H1 (cell line): ENCODE results near the gene KLHL26. TPM values are rescaled to one million over a fixed set of nuclear protein-coding genes. Genes with fewer than 3 reads are reported as not detected.

ENCODE experiments used
- CTCF ChIA-PET: fragments of 300-600 bp; sonication (Branson Sonifier 250); formaldehyde crosslinking; loops from one replicate; lab custom pipeline; 2021; ENCODE audit not compliant: partially characterized antibody; lab: Charles Lee
- POLR2A ChIA-PET: fragments of 300-600 bp; sonication (Branson Sonifier 250); formaldehyde crosslinking; loops from one replicate; lab custom pipeline; 2021; ENCODE audit warnings: inconsistent platforms; ENCODE audit not compliant: partially characterized antibody; lab: Charles Lee
- DNase-seq, 2 experiments: peaks; one replicate each; pipeline versions ENCODE4 v3.0.0 to v3.0.0-alpha.2; 2010 to 2022; ENCODE audit warnings: low spot score in 2 of 2, low read depth in 1 of 2, mixed read lengths in 1 of 2
- FAIRE-seq: peaks from 2 replicates; lab custom pipeline; 2011; peaks lifted over from hg19 to GRCh38; lab: Jason Lieb, UNC
- H2AFZ ChIP-seq: 2 replicates; pipeline ENCODE4 v1.8.1; 2012; ENCODE audit warnings: low read length, inconsistent platforms
- H2AK5ac ChIP-seq: 2 replicates; pipeline ENCODE4 v1.6.1; 2013; ENCODE audit warnings: low read depth, low read length
- H2BK120ac ChIP-seq: replicated peaks from 2 replicates; pipeline ENCODE3; 2013; ENCODE audit warnings: low read depth, low read length, inconsistent platforms
- H2BK12ac ChIP-seq: 2 replicates; pipeline ENCODE4 v1.6.1; 2013; ENCODE audit warnings: low read depth, low read length
- H2BK15ac ChIP-seq: 2 replicates; pipeline ENCODE4 v1.6.1; 2013; ENCODE audit warnings: low read length
- H2BK20ac ChIP-seq: 2 replicates; pipeline ENCODE4 v1.6.1; 2013; ENCODE audit warnings: low read length
- H2BK5ac ChIP-seq: 2 replicates; pipeline ENCODE4 v1.6.1; 2013; ENCODE audit warnings: low read depth, low read length
- H3K14ac ChIP-seq: 2 replicates; pipeline ENCODE4 v1.6.1; 2013; ENCODE audit warnings: inconsistent platforms; ENCODE audit not compliant: insufficient read length
- H3K18ac ChIP-seq: 2 replicates; pipeline ENCODE4 v1.6.1; 2013; ENCODE audit warnings: low read length; ENCODE audit errors: extremely low read depth
- H3K23ac ChIP-seq: 2 replicates; pipeline ENCODE4 v1.6.1; 2013; ENCODE audit warnings: inconsistent platforms; ENCODE audit not compliant: insufficient read length
- H3K23me2 ChIP-seq: 2 replicates; pipeline ENCODE4 v1.6.1; 2013; ENCODE audit warnings: low read depth, low read length
- H3K27ac ChIP-seq: 2 replicates; pipeline ENCODE4 v1.6.1; 2011; ENCODE audit warnings: low read depth, low read length, inconsistent platforms
- H3K27me3 ChIP-seq, 4 experiments: replicated peaks in 1 of 4; 1 replicate in 1 of 4; 2 replicates in 3 of 4; pipeline versions ENCODE4 v1.6.1 to v1.8.1; 2011 to 2013; ENCODE audit warnings: low read length in 3 of 4, mild to moderate bottlenecking in 3 of 4, inconsistent platforms in 2 of 4, mixed read lengths in 2 of 4, moderate library complexity in 1 of 4; ENCODE audit not compliant: control insufficient read depth in 3 of 4, insufficient read depth in 3 of 4; ENCODE audit errors: extremely low read depth in 1 of 4
- H3K36me3 ChIP-seq, 4 experiments: 2 replicates each; pipeline versions ENCODE4 v1.6.1 to v1.8.1; 2011 to 2013; ENCODE audit warnings: mild to moderate bottlenecking in 4 of 4, low read length in 3 of 4, moderate library complexity in 2 of 4, control low read depth in 1 of 4, inconsistent platforms in 1 of 4; ENCODE audit not compliant: insufficient read depth in 4 of 4, control insufficient read depth in 2 of 4
- H3K4ac ChIP-seq: replicated peaks from 2 replicates; pipeline ENCODE3; 2013; ENCODE audit warnings: low read length, low read depth, mixed read lengths, inconsistent platforms; ENCODE audit not compliant: insufficient read length
- H3K4me1 ChIP-seq, 4 experiments: replicated peaks in 1 of 4; 1 replicate in 1 of 4; 2 replicates in 3 of 4; pipeline versions ENCODE4 v1.6.1 to v1.8.1; 2011 to 2013; ENCODE audit warnings: low read length in 3 of 4, inconsistent platforms in 2 of 4, mixed read lengths in 1 of 4; ENCODE audit not compliant: insufficient read depth in 4 of 4, control insufficient read depth in 3 of 4
- H3K4me2 ChIP-seq, 2 experiments: 2 replicates each; pipeline versions ENCODE4 v1.6.1 to v1.8.1; 2011 to 2013; ENCODE audit warnings: low read depth in 2 of 2, low read length in 2 of 2, control low read depth in 1 of 2, inconsistent platforms in 1 of 2, mild to moderate bottlenecking in 1 of 2; ENCODE audit not compliant: insufficient read depth in 1 of 2
- H3K4me3 ChIP-seq, 4 experiments: fragments of 200-600, 300-600 bp in 1 of 4; sonication (generic), shearing (Covaris generic), sonication (Bioruptor Twin) in 1 of 4; 2 replicates each; pipeline versions ENCODE4 v1.5.1 to v1.8.1; 2011 to 2016; ENCODE audit warnings: low read length in 4 of 4, low read depth in 3 of 4, control low read depth in 2 of 4, inconsistent platforms in 2 of 4, mild to moderate bottlenecking in 2 of 4, mixed read lengths in 1 of 4, moderate library complexity in 1 of 4; ENCODE audit not compliant: insufficient read depth in 2 of 4; ENCODE audit errors: extremely low read depth in 1 of 4
- H3K56ac ChIP-seq: replicated peaks from 2 replicates; pipeline ENCODE3; 2013; ENCODE audit warnings: low read depth, mild to moderate bottlenecking, mixed read lengths, low read length, inconsistent platforms; ENCODE audit not compliant: insufficient read length
- H3K79me1 ChIP-seq: 2 replicates; pipeline ENCODE4 v1.6.1; 2013; ENCODE audit warnings: low read depth, low read length, control low read depth
- H3K79me2 ChIP-seq, 2 experiments: 2 replicates each; pipeline versions ENCODE4 v1.6.1 to v1.8.1; 2012 to 2013; ENCODE audit warnings: low read length in 2 of 2, mild to moderate bottlenecking in 2 of 2, inconsistent platforms in 1 of 2; ENCODE audit not compliant: insufficient read depth in 2 of 2, control insufficient read depth in 1 of 2
- H3K9ac ChIP-seq, 4 experiments: replicated peaks in 1 of 4; 1 replicate in 1 of 4; 2 replicates in 3 of 4; pipeline versions ENCODE4 v1.6.1 to v1.8.1; 2011 to 2013; ENCODE audit warnings: low read depth in 3 of 4, low read length in 3 of 4, control low read depth in 2 of 4, mild to moderate bottlenecking in 2 of 4, moderate library complexity in 2 of 4, inconsistent platforms in 1 of 4; ENCODE audit errors: extremely low read depth in 1 of 4
- H3K9me3 ChIP-seq, 2 experiments: 2 replicates each; pipeline versions ENCODE4 v1.6.1 to v1.8.1; 2012 to 2013; ENCODE audit warnings: mild to moderate bottlenecking in 2 of 2, moderate library complexity in 2 of 2, control low read depth in 1 of 2, inconsistent platforms in 1 of 2, low read depth in 1 of 2, low read length in 1 of 2, mixed read lengths in 1 of 2; ENCODE audit not compliant: insufficient read depth in 2 of 2
- H4K20me1 ChIP-seq, 2 experiments: replicated peaks in 1 of 2; 2 replicates each; pipeline versions ENCODE3 to v1.8.1; 2011 to 2013; ENCODE audit warnings: inconsistent platforms in 2 of 2, low read length in 2 of 2, mild to moderate bottlenecking in 1 of 2; ENCODE audit not compliant: insufficient read depth in 2 of 2, control insufficient read depth in 1 of 2
- H4K5ac ChIP-seq: 2 replicates; pipeline ENCODE4 v1.6.1; 2013; ENCODE audit warnings: low read length, low read depth, mixed read lengths, inconsistent platforms; ENCODE audit not compliant: insufficient read length
- H4K8ac ChIP-seq: 2 replicates; pipeline ENCODE4 v1.8.0; 2013; ENCODE audit warnings: mild to moderate bottlenecking, moderate library complexity, low read length, inconsistent platforms; ENCODE audit not compliant: insufficient read depth; ENCODE audit errors: extremely low read depth
- H4K91ac ChIP-seq: replicated peaks from 2 replicates; pipeline ENCODE3; 2013; ENCODE audit warnings: low read length, mixed read lengths, inconsistent platforms; ENCODE audit not compliant: insufficient read length
- BRCA1 ChIP-seq: IDR thresholded peaks from 2 replicates; pipeline ENCODE4 v1.6.1; 2012; ENCODE audit warnings: low read depth, low read length, improper control_type of control experiment
- CEBPB ChIP-seq: IDR thresholded peaks from 2 replicates; pipeline ENCODE4 v1.6.1; 2012; ENCODE audit warnings: low read depth, low read length
- JUND ChIP-seq: IDR thresholded peaks from 2 replicates; pipeline ENCODE4 v1.6.1; 2011; ENCODE audit warnings: mild to moderate bottlenecking, improper control_type of control experiment, low read length
- KDM1A ChIP-seq: fragments of 200-600, 300-600 bp; sonication (generic); IDR thresholded peaks from 2 replicates; pipeline ENCODE4 v1.7.1; 2016; ENCODE audit warnings: mild to moderate bottlenecking, low read length, borderline replicate concordance
- KDM5A ChIP-seq: fragments of 200-600 bp; IDR thresholded peaks from 2 replicates; pipeline ENCODE4 v1.7.1; 2012; ENCODE audit warnings: mild to moderate bottlenecking, low read length, inconsistent platforms, mixed read lengths
- POLR2A ChIP-seq, 2 experiments: IDR thresholded peaks; 1 replicate in 1 of 2; 2 replicates in 1 of 2; pipeline ENCODE4 v1.6.1; 2011; ENCODE audit warnings: low read depth in 2 of 2, low read length in 2 of 2, mild to moderate bottlenecking in 2 of 2; ENCODE audit errors: control extremely low read depth in 1 of 2
- RXRA ChIP-seq: IDR thresholded peaks from 2 replicates; pipeline ENCODE4 v1.6.1; 2011; ENCODE audit warnings: low read depth, mild to moderate bottlenecking, low read length, moderate library complexity; ENCODE audit not compliant: insufficient read depth
- SIRT6 ChIP-seq: IDR thresholded peaks from one replicate; pipeline ENCODE4 v1.7.1; 2012; ENCODE audit warnings: low read length, inconsistent platforms
- SP1 ChIP-seq: IDR thresholded peaks from 2 replicates; pipeline ENCODE4 v1.6.1; 2011; ENCODE audit warnings: low read depth, low read length
- TCF12 ChIP-seq: IDR thresholded peaks from 2 replicates; pipeline ENCODE4 v1.6.1; 2011; ENCODE audit warnings: low read depth, mild to moderate bottlenecking, low read length
- WGBS, 2 experiments: shearing (Covaris generic) in 1 of 2; methylation state at CpG; one replicate each; pipeline versions ENCODE4 v1.1.6 to v1.1.7; 2013 to 2015; ENCODE audit warnings: low lambda C conversion rate in 2 of 2, mixed read lengths in 2 of 2, inconsistent platforms in 1 of 2, low coverage in 1 of 2, missing lambda C conversion rate in 1 of 2; ENCODE audit not compliant: insufficient replicate concordance in 2 of 2, insufficient coverage in 1 of 2, insufficient read length in 1 of 2; ENCODE audit errors: extremely low coverage in 1 of 2, missing lambda C conversion rate in 1 of 2; 5-methylcytosine and 5-hydroxymethylcytosine counted together
- polyA plus RNA-seq, 7 experiments: library from polyadenylated mRNA; depleted of rRNA in 3 of 7; stranded (reverse) in 5 of 7; unstranded in 2 of 7; fragments of >200 nt in 5 of 7; fragments of 200-250 nt in 2 of 7; gene quantifications; 1 replicate in 5 of 7; 2 replicates in 1 of 7; 4 replicates in 1 of 7; pipeline versions ENCODE4 v1.2.1 to v1.2.3, GENCODE V29; 2011 to 2013; ENCODE audit warnings: missing spikeins in 2 of 7, mixed read lengths in 2 of 7
- total RNA-seq: library from RNA; stranded (reverse); fragmentation: NEBNext Ultra II Directional; extraction: Animal tissue kit (Norgen Biotek cat#: 25700); gene quantifications from 2 replicates; pipeline ENCODE4 v1.2.1, GENCODE V29; 2021
- TF ChIP-seq, protein P1 (sequence below): IDR thresholded peaks from 2 replicates; pipeline ENCODE4 v1.6.1; 2011; ENCODE audit warnings: low read length, improper control_type of control experiment
- TF ChIP-seq, protein P2 (sequence below): IDR thresholded peaks from 2 replicates; pipeline ENCODE4 v1.6.1; 2012; ENCODE audit warnings: inconsistent platforms

KLHL26 gene
- total and polyA plus RNA-seq, 2 of the 8 experiments (the other 6 are each of a cell fraction or from before 2014, with no cell fraction given) = 2.2 to 8.8 TPM

- peaks cover 0 to 12% (median 6%) of the 10 kb centered on the region in 4 experiments; a peak in 5 of 7 replicates for H3K4me1 ChIP-seq
- no peak overlapping the region for H2BK20ac ChIP-seq
- no peak overlapping the region for H3K4me2 ChIP-seq
- peaks cover 9 to 21% of the 10 kb centered on the region in 2 experiments for H4K20me1 ChIP-seq
- no peaks in the 10 kb centered on the region; a peak in 1 of 4 replicates for H3K79me2 ChIP-seq
- H2AK5ac ChIP-seq = no peak overlapping the region
- H2BK12ac ChIP-seq = no peak overlapping the region
- CTCF ChIA-PET = interaction anchor here (1.2 to 1.7 kb wide), 2 partner anchors 17 to 55 kb away, joined by 3 to 4 read pairs; no protein-coding TSS in a partner anchor
- peak overlapping the region; percentile 72; the same call in 1 of the 2 replicates for H4K8ac ChIP-seq
- H3K23me2 ChIP-seq = peaks cover under 1% of the 10 kb centered on the region; the same call in 1 of the 2 replicates
- H3K23ac ChIP-seq = no peak overlapping the region
- H3K18ac ChIP-seq = no peak overlapping the region
- no peak overlapping the region for H3K4me3 ChIP-seq
- POLR2A ChIA-PET = no interaction called here
- H3K9me3 ChIP-seq = no peaks in the 10 kb centered on the region
- no peak overlapping the region for H3K14ac ChIP-seq
- H3K56ac ChIP-seq = no peak overlapping the region
- DNase-seq (no peak), FAIRE-seq (no peak)
- H3K27ac ChIP-seq = no peak overlapping the region
- no peak overlapping the region for H2BK120ac ChIP-seq
- no peak overlapping the region for H2BK5ac ChIP-seq
- no peak overlapping the region for H4K5ac ChIP-seq
- H2AFZ ChIP-seq = no peak overlapping the region
- H3K9ac ChIP-seq = no peak overlapping the region
- H3K79me1 ChIP-seq = peaks cover 3% of the 10 kb centered on the region; the same call in 1 of the 2 replicates
- H3K27me3 ChIP-seq = peaks cover 0 to 4% (median 0%) of the 10 kb centered on the region in 4 experiments; a peak in 1 of 7 replicates
- H3K36me3 ChIP-seq = no peaks in the 10 kb centered on the region
- H2BK15ac ChIP-seq = no peak overlapping the region
- 80% methylated on average over 30 of the region's 30 CpGs; no CpG with 5 or more reads in 1 of the 2 experiments for WGBS, 2 experiments
- no peak overlapping the region for H3K4ac ChIP-seq
- no peak overlapping the region for H4K91ac ChIP-seq
- TF ChIP-seq JUND (no peak), RXRA (no peak), KDM5A (no peak), POLR2A (IDR thresholded peaks at IDR 0.05; ENCODE audit: control extremely low read depth in 1 of 2, low read depth in 2 of 2, low read length in 2 of 2) (no peak), KDM1A (no peak), SP1 (no peak), BRCA1 (no peak), SIRT6 (no peak), CEBPB (no peak), TCF12 (no peak)
- TF ChIP-seq, protein P1, sequence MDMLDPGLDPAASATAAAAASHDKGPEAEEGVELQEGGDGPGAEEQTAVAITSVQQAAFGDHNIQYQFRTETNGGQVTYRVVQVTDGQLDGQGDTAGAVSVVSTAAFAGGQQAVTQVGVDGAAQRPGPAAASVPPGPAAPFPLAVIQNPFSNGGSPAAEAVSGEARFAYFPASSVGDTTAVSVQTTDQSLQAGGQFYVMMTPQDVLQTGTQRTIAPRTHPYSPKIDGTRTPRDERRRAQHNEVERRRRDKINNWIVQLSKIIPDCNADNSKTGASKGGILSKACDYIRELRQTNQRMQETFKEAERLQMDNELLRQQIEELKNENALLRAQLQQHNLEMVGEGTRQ = no peak
- TF ChIP-seq, protein P2, sequence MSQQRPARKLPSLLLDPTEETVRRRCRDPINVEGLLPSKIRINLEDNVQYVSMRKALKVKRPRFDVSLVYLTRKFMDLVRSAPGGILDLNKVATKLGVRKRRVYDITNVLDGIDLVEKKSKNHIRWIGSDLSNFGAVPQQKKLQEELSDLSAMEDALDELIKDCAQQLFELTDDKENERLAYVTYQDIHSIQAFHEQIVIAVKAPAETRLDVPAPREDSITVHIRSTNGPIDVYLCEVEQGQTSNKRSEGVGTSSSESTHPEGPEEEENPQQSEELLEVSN = no peak
Measured at GRCh38 chr19:18659281-18660050, 22.6 kb downstream of the KLHL26 start.
